GM11168 (cell line): ENCODE results near the gene CADM1.

ENCODE experiments used
- in situ Hi-C: fragments of 300-500 bp; cut with MboI; formaldehyde crosslinking; loops from one replicate; pipeline ENCODE4 v1.12.0; 2022; ENCODE audit warnings: low sequenced_read_pairs; ENCODE audit not compliant: unreplicated experiment

CADM1 gene

GRCh38 chr11:115266066-115266639 lies 238.1 kb downstream of the CADM1 start:
- in situ Hi-C loops = no loop called here

GRCh38 chr11:115263799-115264656 lies 240.2 kb downstream of the CADM1 start:
- in situ Hi-C loops = no loop called here

GRCh38 chr11:115258216-115258615 lies 246.0 kb downstream of the CADM1 start:
- in situ Hi-C loops = no loop called here

- in situ Hi-C loops = no loop called here
Measured at GRCh38 chr11:115257678-115258077, 246.5 kb downstream of the CADM1 start.

GRCh38 chr11:115257270-115257669 lies 246.9 kb downstream of the CADM1 start:
- in situ Hi-C loops = no loop called here

- in situ Hi-C loops = no loop called here
Measured at GRCh38 chr11:115256397-115257197, 247.6 kb downstream of the CADM1 start.

- in situ Hi-C loops = no loop called here
Measured at GRCh38 chr11:115255006-115255762, 249.0 kb downstream of the CADM1 start.

- in situ Hi-C loops = no loop called here
Measured at GRCh38 chr11:115251126-115251525, 253.1 kb downstream of the CADM1 start.

- in situ Hi-C loops = no loop called here
Measured at GRCh38 chr11:115249061-115249578, 255.1 kb downstream of the CADM1 start.

- in situ Hi-C loops = no loop called here
Measured at GRCh38 chr11:115247953-115248352, 256.3 kb downstream of the CADM1 start.

- in situ Hi-C loops = no loop called here
Measured at GRCh38 chr11:115247361-115247760, 256.9 kb downstream of the CADM1 start.

GRCh38 chr11:115244758-115245157 lies 259.5 kb downstream of the CADM1 start:
- in situ Hi-C loops = no loop called here

- in situ Hi-C loops = no loop called here
Measured at GRCh38 chr11:115244296-115244695, 259.9 kb downstream of the CADM1 start.

- in situ Hi-C loops = no loop called here
Measured at GRCh38 chr11:115242982-115243381, 261.2 kb downstream of the CADM1 start.

- in situ Hi-C loops = no loop called here
Measured at GRCh38 chr11:115241899-115242298, 262.3 kb downstream of the CADM1 start.

GRCh38 chr11:115238791-115239190 lies 265.4 kb downstream of the CADM1 start:
- in situ Hi-C loops = no loop called here

GRCh38 chr11:115238086-115238485 lies 266.1 kb downstream of the CADM1 start:
- in situ Hi-C loops = no loop called here

GRCh38 chr11:115237578-115237977 lies 266.6 kb downstream of the CADM1 start:
- in situ Hi-C loops = no loop called here

GRCh38 chr11:115234794-115235193 lies 269.4 kb downstream of the CADM1 start:
- in situ Hi-C loops = no loop called here

- in situ Hi-C loops = no loop called here
Measured at GRCh38 chr11:115226556-115226955, 277.7 kb downstream of the CADM1 start.
